Inflammatory macrophage treated with lipopolysaccharide for 1 hour (primary cell): ENCODE results near the gene MRPL24.
"Not testable (repeated sequence)": the region's sequence is repeated elsewhere in the genome, so short reads cannot be mapped to it uniquely, and the experiment has no call there.

Experiments used
- DNase-seq, 2 donors: peaks; one replicate each; pipeline ENCODE4 v3.0.0-alpha.2; 2020 to 2022

Gene MRPL24

DNA sequence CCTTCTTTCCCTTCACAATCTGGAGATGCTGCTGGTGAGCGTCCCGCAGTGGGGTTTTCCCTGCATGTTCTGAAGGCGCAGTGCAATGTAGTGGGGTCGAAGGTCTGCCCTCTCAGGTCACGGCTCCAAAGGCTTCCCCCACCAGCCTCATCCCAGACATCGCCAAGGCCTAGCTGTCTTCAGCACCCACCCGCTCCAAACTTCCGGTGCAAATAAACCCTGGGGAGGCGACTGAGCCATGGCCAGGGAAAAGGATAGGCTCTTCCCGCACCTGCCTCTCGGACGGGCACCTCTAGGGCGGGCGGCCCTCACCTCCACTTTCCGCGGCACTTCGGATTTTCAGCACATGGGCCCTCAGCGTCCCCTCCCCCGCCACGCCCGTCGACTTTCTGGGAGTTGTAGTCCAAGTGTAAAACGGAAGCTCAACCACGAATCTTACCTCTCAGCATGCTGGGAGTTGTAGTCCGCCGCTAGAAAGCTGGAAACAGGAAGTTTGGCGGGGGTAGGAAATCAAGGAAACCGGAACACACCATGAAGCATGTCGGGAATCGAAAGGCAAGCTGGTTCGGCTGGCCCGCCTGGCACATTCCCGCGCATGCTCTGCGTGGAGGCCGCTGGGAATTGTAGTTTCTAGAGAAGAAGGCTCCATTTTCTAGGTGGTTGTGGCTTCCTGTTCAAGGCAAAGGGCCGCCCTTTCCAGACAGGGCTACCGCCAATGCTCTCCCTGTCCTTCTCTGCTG, at the start of gene MRPL24:
Gene MRPL24 (minus strand): TSS at position 348 of the 740 bp plus-strand sequence. CDS start 2,384 bp downstream, outside the sequence.
- DNase-seq = peak; percentile 98 to 99

DNA sequence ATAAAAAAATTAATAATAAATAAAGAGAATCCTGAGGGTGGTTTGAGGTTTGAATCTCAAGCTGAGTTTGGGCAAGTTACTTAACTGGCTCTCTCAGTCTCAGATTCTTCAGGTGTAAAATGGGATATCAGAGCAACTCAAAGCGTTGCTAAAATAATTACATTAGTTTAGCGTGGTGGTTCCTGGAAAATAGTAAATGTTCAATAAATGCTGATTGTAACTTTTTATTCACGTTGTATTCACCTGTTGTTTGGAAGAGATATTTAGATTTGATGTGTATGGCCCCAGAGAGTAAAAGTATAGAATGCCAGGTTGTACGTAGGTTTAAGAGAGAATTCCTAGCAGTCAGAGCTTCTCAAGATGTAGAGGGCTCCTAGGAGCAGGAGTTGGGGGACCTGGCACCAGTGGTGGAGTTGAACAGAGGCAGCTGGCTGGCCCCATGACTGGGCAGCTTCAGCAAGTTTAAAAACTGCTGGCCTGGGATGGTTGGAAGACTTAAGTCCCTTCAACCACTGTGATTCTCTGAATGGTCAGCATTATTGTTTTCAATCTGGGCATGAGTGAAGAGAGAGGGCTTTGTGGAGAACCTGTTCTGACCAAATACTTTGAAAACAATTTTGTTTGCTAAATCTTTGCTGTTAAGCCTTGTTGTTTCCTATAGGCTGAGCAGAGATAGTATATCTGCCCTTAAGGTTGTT, 48.9 kb upstream of the MRPL24 start:
- DNase-seq = no peak

DNA sequence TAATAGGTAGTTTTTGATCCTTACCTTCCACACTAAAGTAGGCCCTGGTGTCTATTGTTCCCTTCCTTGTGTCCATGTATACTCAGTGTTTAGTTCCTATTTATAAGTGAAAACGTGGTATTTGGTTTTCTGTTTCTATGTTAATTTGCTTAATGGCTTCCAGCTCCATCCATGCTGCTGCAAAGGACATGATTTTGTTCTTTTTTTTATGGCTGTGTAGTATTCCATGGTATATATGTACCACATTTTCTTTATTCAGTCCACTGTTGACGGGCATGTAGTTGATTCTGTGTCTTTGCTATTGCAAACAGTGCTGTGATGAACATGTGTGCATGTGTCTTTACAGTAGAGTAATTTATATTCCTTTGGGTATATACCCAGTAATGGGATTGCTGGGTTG, 47.2 kb upstream of the MRPL24 start:
- DNase-seq = no peak

DNA sequence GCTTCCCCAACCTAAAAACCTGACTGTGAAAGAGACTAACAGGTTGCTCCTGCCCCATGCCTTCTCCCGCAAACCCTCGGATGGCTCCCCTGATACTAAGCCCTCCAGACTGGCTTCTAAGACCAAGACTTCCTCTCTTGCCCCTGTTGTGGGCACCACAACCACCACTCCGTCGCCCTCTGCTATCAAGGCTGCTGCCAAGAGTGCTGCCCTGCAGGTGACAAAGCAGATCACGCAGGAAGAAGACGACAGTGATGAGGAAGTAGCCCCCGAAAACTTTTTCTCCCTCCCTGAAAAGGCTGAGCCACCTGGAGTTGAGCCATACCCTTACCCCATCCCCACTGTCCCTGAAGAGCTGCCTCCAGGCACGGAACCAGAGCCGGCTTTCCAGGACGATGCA, 45.8 kb upstream of the MRPL24 start:
- no peak for DNase-seq

- DNase-seq = no peak
These were observed 44.6 kb upstream of the MRPL24 start for GRCh38 chr1:156785458-156785857.

- peak in 1 of 2 donors; percentile 55 for DNase-seq
These were observed 40.8 kb upstream of the MRPL24 start for GRCh38 chr1:156781585-156782186.

- no peak for DNase-seq
These were observed 36.7 kb upstream of the MRPL24 start for GRCh38 chr1:156777573-156777972.

GRCh38 chr1:156776942-156777341, 36.1 kb upstream of the MRPL24 start:
- no peak for DNase-seq

GRCh38 chr1:156775799-156776198, 34.9 kb upstream of the MRPL24 start:
- no peak for DNase-seq

GRCh38 chr1:156773607-156774006, 32.7 kb upstream of the MRPL24 start:
- DNase-seq = no peak

DNA sequence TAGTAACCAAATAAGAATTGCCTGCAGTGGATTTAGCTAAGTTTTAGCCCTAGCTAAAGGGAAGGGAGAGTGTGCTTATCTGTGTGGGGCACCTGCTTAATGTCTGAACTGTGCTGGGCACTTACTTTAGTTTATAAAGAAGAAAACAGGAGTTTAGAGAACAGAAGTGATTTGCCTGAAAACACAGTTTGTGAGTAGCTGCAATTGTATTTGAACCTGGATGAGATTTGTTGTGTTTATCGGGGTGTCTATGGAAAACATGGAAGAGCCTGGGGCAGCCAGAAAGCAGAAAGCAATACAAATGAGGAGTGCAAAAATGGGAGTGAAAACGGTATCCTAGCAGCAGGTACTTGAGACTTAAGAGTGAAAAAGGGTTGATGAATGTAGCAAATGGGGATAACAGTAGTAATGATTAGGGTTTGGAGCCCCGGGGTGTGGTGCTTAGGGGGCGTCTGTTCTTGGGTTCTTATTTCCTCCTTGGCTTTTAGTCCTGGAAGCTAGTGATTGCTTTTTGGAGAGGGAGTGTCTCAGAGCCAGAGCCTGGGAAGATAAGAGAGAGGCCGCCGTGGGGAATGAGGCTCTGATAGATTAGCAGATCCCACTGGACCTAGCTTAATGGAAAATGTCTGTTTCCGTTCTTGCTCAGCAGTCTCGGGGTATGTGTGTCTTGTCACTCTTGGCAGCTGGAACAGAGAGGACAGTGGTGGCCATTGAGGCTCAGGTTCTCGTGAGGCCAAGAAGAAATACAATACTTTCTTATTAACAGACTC, 32.0 kb upstream of the MRPL24 start:
- DNase-seq = no peak

- no peak for DNase-seq
These were observed 31.3 kb upstream of the MRPL24 start for GRCh38 chr1:156772222-156772621.

- DNase-seq = no peak
These were observed 27.9 kb upstream of the MRPL24 start for GRCh38 chr1:156768610-156769295.

- peak; percentile 74 to 92 for DNase-seq
These were observed 27.2 kb upstream of the MRPL24 start for GRCh38 chr1:156767879-156768604.

DNA sequence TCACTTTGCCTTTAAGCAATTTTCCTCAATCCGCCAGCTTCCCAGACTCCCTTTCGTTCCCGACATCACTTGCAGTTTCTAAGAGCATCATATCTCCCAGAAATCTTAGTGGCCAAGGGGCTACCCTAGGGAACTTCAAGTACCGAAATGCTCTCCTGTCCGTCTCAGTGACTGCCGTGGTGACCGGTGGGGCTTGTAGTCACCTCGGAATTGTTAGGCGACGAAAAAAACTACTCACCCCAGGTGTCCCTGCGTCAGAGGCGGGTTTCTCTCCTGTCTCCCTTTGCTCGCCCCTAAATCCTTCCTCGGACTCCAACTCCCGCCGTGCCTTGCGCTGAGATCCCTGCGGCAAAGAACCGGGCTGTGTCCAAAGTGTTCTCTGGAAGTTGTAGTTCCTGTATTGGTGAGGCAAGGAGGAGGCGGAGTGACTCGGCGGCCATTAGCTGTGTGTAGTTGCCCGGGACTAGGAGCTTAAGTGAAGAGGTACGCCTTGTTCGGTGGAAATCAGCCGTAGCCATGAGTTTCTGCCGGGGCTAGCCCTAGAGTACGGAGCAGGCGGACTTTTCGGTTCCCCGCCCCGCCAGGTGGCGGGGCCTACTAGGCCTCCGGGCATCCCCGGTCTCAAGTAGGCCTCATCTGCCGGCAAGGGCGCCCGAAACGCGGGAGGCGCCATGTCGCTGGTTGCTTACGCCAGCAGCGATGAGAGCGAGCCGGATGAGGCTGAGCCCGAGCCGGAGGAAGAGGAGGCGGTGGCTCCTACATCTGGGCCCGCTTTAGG, 26.4 kb upstream of the MRPL24 start, which contains the start of gene PRCC:
Gene PRCC (plus strand): TSS at position 435 of the 778 bp plus-strand sequence. CDS start 237 bp downstream, at position 672.
- DNase-seq = peak; percentile 97 to 98

DNA sequence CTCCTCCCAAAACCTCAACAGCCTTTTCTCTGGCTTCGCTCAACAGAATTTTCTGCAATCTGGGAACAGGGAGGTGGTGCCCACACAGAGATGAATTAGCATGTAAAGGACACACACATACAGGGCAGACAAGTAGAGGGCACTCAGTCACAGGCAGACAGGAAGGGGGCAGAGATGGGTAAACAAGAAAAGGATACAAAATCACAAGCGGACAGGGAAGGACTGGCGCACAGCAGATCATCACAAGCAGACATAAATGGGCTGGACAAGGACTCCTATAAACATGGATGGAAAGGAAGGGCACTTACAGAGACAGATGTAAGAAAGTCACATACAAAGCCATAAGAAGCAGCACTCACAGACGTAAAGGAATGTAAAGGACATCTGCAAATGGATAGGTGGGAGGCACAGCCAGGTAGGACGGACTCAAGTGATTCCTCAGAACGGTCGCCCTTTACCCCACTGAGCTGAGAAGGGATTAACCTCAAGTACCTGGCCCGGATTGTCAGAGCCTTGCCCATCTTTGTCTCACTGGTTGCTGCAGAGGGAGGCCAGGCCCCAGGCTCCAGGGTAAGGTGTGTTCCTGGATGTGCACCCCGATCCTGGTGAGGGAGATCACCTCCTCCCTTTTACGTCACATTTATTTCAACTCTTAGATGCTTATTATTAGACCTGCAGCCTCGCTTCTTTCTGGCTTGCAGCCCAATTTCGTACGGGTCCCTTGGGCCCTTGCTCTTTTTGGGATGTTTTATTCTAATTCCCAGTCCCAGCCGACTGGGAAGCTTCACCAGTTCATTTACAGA, 25.6 kb upstream of the MRPL24 start:
- DNase-seq = no peak

DNA sequence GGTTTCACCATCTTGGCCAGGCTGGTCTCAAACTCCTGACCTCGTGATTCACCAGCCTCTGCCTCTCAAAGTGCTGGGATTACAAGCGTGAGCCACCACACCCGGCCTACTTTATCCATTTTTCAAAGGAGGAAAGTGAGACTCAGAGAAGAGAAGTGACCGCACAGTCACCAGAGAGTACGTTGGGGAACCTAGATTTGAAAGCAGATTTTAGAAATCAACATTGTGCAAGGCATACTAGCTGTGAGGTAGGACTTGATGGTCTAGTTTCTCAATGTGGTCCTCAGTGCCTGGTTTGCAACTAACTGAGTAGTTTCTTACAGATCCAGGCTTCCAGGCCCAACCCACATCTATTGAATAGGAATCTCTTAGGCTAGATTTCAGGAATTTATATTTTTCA, 24.8 kb upstream of the MRPL24 start:
- DNase-seq = peak; percentile 54 to 71

GRCh38 chr1:156765136-156765535, 24.2 kb upstream of the MRPL24 start:
- DNase-seq = not testable (repeated sequence)

GRCh38 chr1:156760796-156761104, 19.9 kb upstream of the MRPL24 start:
- no peak for DNase-seq
